Left lung (tissue), 10 donors: ENCODE results near the gene ZIC5. TPM values are rescaled to one million over a fixed set of nuclear protein-coding genes. Genes with fewer than 3 reads are reported as not detected.

Experiments used
- ATAC-seq: fragments of 200-7000 bp; cut with Tn5 transposase; one replicate; pipeline ENCODE4 v1.9.1; 2020; ENCODE audit warnings: moderate library complexity
- DNase-seq, 4 donors: peaks; one replicate each; pipeline ENCODE4 v3.0.0-alpha.2; 2013 to 2020
- H3K27ac ChIP-seq, 2 donors: fragments of 200-600 bp; sonication (generic) in 1 of 2; one replicate each; pipeline versions ENCODE4 v1.5.0 to v1.8.0; 2020 to 2021
- H3K27me3 ChIP-seq, 2 donors: fragments of 200-600 bp; sonication (generic) in 1 of 2; one replicate each; pipeline versions ENCODE4 v1.5.0 to v1.8.0; 2020 to 2021
- H3K36me3 ChIP-seq, 2 donors: fragments of 200-600 bp; sonication (generic) in 1 of 2; one replicate each; pipeline versions ENCODE4 v1.5.0 to v1.8.0; 2020 to 2021
- H3K4me1 ChIP-seq, 2 donors: fragments of 200-600 bp; one replicate each; pipeline ENCODE4 v1.8.0; 2021
- H3K4me3 ChIP-seq, 2 donors: fragments of 200-600 bp; sonication (generic) in 1 of 2; one replicate each; pipeline versions ENCODE4 v1.5.0 to v1.8.0; 2020 to 2021; ENCODE audit warnings: mild to moderate bottlenecking in 1 of 2
- H3K9me3 ChIP-seq, 2 donors: fragments of 200-600 bp; sonication (generic) in 1 of 2; one replicate each; pipeline versions ENCODE4 v1.5.0 to v1.8.0; 2020 to 2021
- intact Hi-C, 2 donors: fragments of 100-400 bp; cut with DNase I; formaldehyde crosslinking; loops; one replicate each; pipeline versions ENCODE4 v1.11.2 to v1.14.2; 2022
- polyA plus RNA-seq, 6 donors: library from polyadenylated mRNA; unstranded; fragments of 120-200 nt; gene quantifications; one replicate each; pipeline ENCODE4 v1.2.1, GENCODE V29; 2013; ENCODE audit not compliant: insufficient read length in 6 of 6
- total RNA-seq, 2 donors: library from RNA; stranded (reverse); fragmentation: NEBNext Ultra II Directional; extraction: Animal tissue kit (Norgen Biotek cat#: 25700); gene quantifications; one replicate each; pipeline ENCODE4 v1.2.1, GENCODE V29; 2021
- TF ChIP-seq, protein P1 (sequence below), 2 donors: fragments of 200-600 bp; sonication (generic) in 1 of 2; IDR thresholded peaks; one replicate each; pipeline versions ENCODE4 v1.5.0 to v1.8.0; 2021; ENCODE audit warnings: antibody characterized with exemption in 2 of 2
- donor health status: DM: no; HTN: yes; CAD: no.
- donor health status: DM: no; HTN: no; CAD: no.

Gene ZIC5
- total and polyA plus RNA-seq, 8 donors, result not detected

- DNase-seq (peak in 1 of 4 donors; percentile 14), ATAC-seq (no peak)
- H3K27ac ChIP-seq, result no peak overlapping the region
- H3K4me3 ChIP-seq, result no peak overlapping the region
- TF ChIP-seq, protein P1, sequence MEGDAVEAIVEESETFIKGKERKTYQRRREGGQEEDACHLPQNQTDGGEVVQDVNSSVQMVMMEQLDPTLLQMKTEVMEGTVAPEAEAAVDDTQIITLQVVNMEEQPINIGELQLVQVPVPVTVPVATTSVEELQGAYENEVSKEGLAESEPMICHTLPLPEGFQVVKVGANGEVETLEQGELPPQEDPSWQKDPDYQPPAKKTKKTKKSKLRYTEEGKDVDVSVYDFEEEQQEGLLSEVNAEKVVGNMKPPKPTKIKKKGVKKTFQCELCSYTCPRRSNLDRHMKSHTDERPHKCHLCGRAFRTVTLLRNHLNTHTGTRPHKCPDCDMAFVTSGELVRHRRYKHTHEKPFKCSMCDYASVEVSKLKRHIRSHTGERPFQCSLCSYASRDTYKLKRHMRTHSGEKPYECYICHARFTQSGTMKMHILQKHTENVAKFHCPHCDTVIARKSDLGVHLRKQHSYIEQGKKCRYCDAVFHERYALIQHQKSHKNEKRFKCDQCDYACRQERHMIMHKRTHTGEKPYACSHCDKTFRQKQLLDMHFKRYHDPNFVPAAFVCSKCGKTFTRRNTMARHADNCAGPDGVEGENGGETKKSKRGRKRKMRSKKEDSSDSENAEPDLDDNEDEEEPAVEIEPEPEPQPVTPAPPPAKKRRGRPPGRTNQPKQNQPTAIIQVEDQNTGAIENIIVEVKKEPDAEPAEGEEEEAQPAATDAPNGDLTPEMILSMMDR (IDR thresholded peaks at IDR 0.05), result no peak
- peaks cover 0 to 27% of the 10 kb centered on the region in 2 donors for H3K4me1 ChIP-seq
- intact Hi-C loops, result no loop called here
- H3K36me3 ChIP-seq, result no peaks in the 10 kb centered on the region
- H3K9me3 ChIP-seq, result no peaks in the 10 kb centered on the region
- H3K27me3 ChIP-seq, result peaks cover 95 to 98% of the 10 kb centered on the region in 2 donors
These were observed 2.9 kb upstream of the ZIC5 start for GRCh38 chr13:99974296-99974938.

DNA sequence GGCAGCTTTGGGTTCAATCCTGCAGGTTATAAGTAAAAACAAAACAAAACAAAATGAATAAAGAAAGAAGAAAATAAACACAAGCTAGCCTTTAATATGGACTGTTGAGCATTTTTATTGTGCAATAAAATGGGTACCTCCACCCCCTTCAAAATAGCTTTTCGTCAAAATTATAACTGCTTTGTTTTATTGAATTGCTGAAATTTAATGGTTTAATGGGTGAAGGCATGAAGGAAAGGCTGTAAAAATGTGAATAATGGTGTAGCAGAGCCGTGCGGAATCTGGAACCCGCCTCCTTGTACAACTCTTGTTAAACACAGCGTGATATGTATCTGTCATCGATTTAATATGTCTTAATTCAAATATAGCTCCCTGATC, 2.2 kb upstream of the ZIC5 start:
- no peaks in the 10 kb centered on the region for H3K36me3 ChIP-seq
- H3K27ac ChIP-seq, result no peak overlapping the region
- H3K27me3 ChIP-seq, result peaks cover 95 to 98% of the 10 kb centered on the region in 2 donors
- DNase-seq (no peak), ATAC-seq (no peak)
- H3K4me1 ChIP-seq, result peaks cover 2 to 28% of the 10 kb centered on the region in 2 donors
- no peak overlapping the region for H3K4me3 ChIP-seq
- intact Hi-C loops, result no loop called here
- H3K9me3 ChIP-seq, result no peaks in the 10 kb centered on the region
- TF ChIP-seq, protein P1 (IDR thresholded peaks at IDR 0.05), result no peak

DNA sequence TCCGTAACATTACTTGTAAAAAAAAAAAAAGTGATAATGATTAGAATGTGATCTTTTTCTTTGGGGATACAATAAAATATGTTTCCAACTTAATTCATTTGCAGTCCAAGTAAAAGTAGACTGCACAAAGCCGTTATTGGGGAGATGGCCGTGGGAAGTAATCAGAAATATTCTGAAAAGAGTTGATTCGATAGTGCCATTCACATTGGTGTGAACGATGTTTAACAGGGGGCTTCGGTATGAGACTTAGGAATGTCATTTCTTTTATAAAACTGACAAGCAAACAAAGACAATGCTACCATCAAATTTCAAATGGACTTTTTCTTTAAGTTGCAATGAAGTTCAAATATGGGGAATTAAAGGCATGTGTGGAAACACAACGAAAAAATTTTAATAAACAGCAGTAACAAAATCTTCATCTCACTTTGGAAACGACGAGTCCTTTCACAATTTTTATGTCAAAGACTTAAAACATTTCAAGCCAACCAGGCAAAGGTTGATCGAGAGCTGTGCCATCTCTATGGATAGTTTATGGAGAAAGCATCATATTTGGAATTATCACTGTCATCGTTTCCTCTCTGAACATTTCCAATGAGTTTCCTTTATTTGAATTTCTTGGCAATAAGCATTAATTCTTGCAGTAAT, 1.7 kb upstream of the ZIC5 start:
- H3K4me1 ChIP-seq, result peaks cover 7 to 33% of the 10 kb centered on the region in 2 donors
- intact Hi-C loops, result no loop called here
- TF ChIP-seq, protein P1 (IDR thresholded peaks at IDR 0.05), result no peak
- DNase-seq, result no peak
- no peaks in the 10 kb centered on the region for H3K9me3 ChIP-seq
- H3K4me3 ChIP-seq, result no peak overlapping the region
- H3K36me3 ChIP-seq, result no peaks in the 10 kb centered on the region
- no peak for ATAC-seq
- H3K27ac ChIP-seq, result no peak overlapping the region
- peaks cover 95 to 98% of the 10 kb centered on the region in 2 donors for H3K27me3 ChIP-seq

DNA sequence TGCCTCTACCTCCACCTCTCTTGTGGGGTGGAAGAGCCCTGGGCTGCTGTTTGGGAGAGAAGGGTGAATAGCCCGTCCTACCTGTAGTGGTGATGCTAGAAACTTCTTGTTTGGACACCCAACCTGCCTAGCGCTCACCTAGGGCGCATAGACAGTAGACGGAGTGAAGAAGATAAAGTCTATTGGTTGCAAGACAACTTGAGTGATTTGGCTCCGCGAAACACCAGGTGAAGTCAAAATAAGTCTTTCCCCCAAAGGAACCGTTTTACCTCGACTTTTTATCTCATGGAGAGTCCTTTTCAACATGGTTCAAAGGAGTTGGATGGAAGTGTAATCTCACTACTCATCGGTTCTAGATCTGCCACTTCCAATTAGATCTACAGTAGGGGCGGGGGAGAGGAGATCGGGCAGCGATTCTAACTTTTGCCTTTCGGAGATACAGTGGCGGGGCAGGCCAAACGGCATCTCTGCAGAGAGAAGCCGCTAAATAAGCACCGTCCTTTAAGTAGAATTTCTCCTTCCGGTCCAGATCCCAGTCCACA, 694 bp upstream of the ZIC5 start:
- TF ChIP-seq, protein P1 (IDR thresholded peaks at IDR 0.05), result no peak
- DNase-seq, result no peak
- Histone ChIP-seq H3K4me3 (no peak overlapping the region), H3K4me1 (peaks cover 10 to 35% of the 10 kb centered on the region in 2 donors), H3K9me3 (no peaks in the 10 kb centered on the region), H3K36me3 (no peaks in the 10 kb centered on the region), H3K27ac (no peak overlapping the region), H3K27me3 (peaks cover 95 to 98% of the 10 kb centered on the region in 2 donors)
- no peak for ATAC-seq
- intact Hi-C loops, result no loop called here
